LNCAP (cell line): ENCODE data around the gene DHRS7B.

Experiments used
- TF ChIP-seq, protein P1 (sequence below): fragments of 450-650 bp; IDR thresholded peaks from 2 replicates; pipeline ENCODE4 v1.5.1; 2017; ENCODE audit warnings: mild to moderate bottlenecking

DHRS7B gene

DNA sequence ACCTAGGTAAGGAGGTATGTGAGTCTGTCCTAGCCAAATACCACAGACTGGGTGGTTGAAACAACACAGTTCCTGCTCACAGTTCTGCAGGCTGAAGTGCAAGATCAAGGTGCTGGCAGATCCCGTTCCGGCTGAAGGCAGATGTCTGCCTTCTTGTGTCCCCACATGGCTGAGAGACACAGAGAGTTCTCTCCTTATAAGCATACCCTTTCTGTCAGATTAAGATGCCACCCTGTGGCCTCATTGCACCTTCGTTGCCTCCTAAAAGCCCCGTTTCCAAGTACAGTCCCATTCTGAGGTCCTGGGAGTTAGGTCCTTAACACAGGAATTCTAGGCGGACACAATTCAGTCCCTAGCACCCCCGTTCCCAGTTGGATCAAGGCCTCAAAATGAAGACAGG lies 96.3 kb downstream of the DHRS7B start:
- TF ChIP-seq, protein P1, sequence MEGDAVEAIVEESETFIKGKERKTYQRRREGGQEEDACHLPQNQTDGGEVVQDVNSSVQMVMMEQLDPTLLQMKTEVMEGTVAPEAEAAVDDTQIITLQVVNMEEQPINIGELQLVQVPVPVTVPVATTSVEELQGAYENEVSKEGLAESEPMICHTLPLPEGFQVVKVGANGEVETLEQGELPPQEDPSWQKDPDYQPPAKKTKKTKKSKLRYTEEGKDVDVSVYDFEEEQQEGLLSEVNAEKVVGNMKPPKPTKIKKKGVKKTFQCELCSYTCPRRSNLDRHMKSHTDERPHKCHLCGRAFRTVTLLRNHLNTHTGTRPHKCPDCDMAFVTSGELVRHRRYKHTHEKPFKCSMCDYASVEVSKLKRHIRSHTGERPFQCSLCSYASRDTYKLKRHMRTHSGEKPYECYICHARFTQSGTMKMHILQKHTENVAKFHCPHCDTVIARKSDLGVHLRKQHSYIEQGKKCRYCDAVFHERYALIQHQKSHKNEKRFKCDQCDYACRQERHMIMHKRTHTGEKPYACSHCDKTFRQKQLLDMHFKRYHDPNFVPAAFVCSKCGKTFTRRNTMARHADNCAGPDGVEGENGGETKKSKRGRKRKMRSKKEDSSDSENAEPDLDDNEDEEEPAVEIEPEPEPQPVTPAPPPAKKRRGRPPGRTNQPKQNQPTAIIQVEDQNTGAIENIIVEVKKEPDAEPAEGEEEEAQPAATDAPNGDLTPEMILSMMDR = no peak

DNA sequence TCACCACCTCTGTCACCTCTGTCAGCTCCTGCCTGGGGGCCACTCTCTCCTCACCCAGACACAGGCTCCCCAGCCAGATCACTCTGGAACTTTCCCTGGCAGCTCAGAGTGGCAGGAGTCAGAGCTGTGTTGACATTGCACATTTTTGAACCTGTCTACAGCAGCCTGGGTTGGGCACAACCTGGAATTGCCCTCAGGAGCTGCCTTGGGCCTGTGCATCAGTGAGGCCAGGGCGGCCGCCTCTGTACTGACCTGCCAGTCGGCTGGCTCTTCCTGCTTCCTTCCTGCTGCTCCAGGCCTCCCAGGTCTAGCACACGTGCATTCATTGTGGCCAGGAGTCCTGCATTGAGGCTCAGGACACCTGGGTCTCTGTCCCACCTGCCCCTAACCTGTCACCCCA lies 101.3 kb downstream of the DHRS7B start:
- TF ChIP-seq, protein P1 = no peak

DNA sequence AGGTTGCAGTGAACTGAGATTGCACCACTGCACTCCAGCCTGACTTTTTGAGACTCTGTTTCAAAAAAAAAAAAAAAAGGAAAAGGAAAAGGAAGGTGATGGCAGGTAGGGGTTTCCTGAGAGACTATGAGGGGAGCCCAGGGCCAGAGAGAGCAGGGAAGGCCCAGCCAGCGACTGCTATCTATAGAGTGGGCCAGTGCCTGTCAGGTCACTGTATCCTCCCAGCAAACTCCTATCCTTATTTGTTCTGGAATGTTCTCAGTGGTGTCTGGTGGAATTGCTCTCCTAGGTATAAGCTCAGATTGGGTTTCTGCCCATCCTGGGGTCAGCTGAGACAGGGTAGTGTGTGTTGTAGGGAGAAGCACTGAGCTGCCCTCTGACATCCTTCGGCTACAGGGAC lies 102.1 kb downstream of the DHRS7B start:
- TF ChIP-seq, protein P1 = no peak

DNA sequence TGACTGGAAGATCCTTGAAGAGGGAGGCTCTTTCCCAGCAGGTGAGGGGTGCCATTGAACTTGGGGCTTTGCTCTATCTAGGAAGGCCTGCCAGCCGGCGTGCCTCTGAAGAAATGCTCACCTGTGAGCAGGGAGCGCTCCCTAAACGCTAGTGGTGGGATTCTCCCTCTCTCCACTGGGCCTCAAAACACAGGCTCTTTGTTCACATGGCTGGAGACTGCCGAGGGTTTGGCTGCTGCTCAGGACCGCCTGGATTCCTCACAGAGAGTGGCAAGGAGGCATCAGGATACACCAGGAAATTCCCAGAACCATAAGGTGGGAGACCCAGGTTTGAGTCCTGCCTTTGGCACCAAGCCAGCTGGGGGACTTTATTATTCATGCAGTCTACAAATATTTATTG lies 104.8 kb downstream of the DHRS7B start:
- TF ChIP-seq, protein P1 = no peak

DNA sequence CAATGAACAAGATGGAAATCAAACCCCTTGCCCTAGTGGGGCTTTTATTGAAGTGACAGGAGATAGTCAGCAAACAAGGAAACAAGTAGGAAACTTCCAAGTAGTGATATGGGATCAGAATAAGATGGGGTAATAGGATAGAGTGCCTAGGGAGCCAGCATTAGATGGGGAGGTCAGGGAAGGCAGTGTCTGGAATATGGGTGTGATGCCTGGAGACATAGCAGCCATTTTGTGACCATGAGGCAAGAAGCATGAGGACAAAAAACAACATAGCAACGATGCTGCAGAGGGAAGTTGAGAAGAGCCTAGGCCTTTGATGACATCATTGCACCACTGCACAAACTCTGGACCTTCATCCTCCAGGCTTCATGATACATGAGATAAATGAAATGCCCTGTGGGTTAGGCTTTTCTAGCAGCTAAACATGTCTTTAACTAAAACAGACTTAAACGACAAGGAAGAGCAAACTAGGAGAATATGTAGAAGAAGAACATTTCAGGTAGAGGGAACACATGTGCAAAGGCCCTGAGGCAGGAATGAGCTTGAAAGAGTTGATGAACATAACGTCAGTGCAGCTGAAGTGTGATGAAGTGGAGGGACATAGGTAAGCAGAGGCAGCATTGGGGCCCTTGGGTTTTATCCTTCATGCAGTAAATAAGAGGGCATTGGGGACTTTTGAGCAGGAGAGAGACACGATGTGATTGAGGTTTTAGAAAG lies 105.4 kb downstream of the DHRS7B start:
- TF ChIP-seq, protein P1 = no peak

DNA sequence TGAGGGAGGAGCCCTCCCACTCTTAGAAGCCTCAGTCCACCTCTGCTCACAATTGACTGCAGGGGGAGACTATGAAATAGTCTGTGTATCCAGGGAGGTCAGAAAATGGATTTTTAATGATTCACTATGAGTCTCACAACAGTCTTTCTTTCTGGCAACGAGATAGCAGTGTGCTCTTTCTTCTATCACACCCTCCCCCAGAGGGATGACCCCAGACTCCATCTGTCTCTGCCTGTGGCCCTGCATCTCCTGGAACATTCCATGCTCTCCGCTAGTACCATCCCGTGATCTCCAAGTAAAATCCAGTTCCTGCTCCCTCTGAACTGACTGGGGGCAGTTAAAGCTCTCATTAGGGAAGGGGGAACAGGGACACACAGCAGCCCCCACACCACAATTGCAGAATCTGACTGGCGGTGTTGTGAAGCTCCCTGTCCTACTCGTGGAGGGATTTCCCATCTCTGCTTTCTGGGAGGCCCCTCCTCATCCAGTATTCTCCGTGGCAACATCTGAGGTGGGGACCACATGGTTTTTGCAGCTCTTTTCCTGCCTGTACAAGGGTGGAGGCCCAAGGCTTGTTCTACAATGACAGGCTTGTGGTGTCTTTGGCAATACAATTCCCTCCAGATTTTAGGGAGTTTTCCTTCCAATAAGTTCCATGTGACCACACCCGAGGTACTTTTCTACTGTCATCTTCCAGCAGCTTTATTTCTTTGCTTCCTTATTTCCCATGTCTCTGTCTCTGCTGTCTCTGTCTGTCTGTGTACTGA lies 107.0 kb downstream of the DHRS7B start:
- TF ChIP-seq, protein P1 = no peak

DNA sequence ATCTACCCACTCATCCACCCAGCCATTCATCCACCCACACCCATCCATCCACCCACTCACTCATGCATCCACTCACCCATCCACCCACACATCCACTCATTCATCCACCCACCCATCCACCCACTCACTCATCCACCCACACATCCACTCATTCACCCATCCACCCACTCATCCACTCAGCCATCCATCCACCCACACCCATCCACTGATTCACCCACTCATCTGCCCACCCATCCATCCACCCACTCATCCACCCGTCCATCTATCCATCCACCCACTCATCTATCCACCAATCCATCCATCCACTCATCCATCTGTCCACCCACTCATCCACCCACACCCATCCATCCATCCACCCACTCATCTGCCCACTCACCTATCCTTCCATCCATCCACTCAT lies 109.2 kb downstream of the DHRS7B start:
- TF ChIP-seq, protein P1 = no peak
